ES-I3 (cell line): ENCODE data around the gene ZDHHC11B.
"Not testable (repeated sequence)": the region's sequence is repeated elsewhere in the genome, so short reads cannot be mapped to it uniquely, and the experiment has no call there.

ENCODE experiments used
- H3K36me3 ChIP-seq: 2 replicates; pipeline ENCODE4 v1.6.1; 2013; ENCODE audit warnings: mild to moderate bottlenecking, low read length, control low read depth, moderate library complexity; ENCODE audit not compliant: insufficient read depth
- H3K4me1 ChIP-seq: 2 replicates; pipeline ENCODE4 v1.6.1; 2013; ENCODE audit warnings: mild to moderate bottlenecking, control low read depth, low read length; ENCODE audit not compliant: insufficient read depth
- H3K9ac ChIP-seq: 2 replicates; pipeline ENCODE4 v1.6.1; 2013; ENCODE audit warnings: low read depth, mild to moderate bottlenecking, low read length, moderate library complexity
- H3K9me3 ChIP-seq: 2 replicates; pipeline ENCODE4 v1.6.1; 2013; ENCODE audit warnings: mild to moderate bottlenecking, low read length, moderate library complexity; ENCODE audit not compliant: control insufficient read depth, insufficient read depth

ZDHHC11B gene

DNA sequence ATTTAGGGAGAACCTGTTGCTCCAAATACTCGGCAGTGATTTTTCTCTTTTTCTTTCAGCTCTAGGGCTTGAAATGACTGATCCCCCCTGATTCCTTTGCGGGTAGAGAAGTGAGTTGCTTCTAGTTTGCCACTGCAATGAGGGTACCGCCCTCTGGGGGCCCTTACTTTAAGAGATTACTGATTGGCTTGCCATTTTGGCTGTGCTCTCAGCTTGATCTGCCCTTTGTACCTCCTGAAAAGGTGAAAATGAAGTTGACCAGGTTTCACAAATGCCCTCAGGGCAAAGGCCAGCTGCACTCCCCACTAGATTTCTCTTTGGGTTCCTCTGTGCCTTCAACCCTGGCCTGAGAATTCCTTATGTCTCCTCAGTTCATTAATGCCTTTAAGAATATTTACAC is 70.8 kb downstream of the ZDHHC11B start:
- not testable (repeated sequence) for H3K4me1 ChIP-seq, H3K9me3 ChIP-seq, H3K36me3 ChIP-seq, H3K9ac ChIP-seq

GRCh38 chr5:708848-709517 is 75.5 kb downstream of the ZDHHC11B start:
- H3K9ac ChIP-seq, H3K9me3 ChIP-seq, H3K36me3 ChIP-seq, H3K4me1 ChIP-seq: not testable (repeated sequence)

GRCh38 chr5:708374-708773 is 76.2 kb downstream of the ZDHHC11B start:
- H3K36me3 ChIP-seq, H3K4me1 ChIP-seq, H3K9me3 ChIP-seq, H3K9ac ChIP-seq: not testable (repeated sequence)

GRCh38 chr5:706127-706526 is 78.4 kb downstream of the ZDHHC11B start:
- not testable (repeated sequence) for H3K9me3 ChIP-seq, H3K36me3 ChIP-seq, H3K9ac ChIP-seq, H3K4me1 ChIP-seq

GRCh38 chr5:696753-697702 is 87.5 kb downstream of the ZDHHC11B start:
- H3K9ac ChIP-seq, H3K4me1 ChIP-seq, H3K9me3 ChIP-seq, H3K36me3 ChIP-seq: not testable (repeated sequence)

DNA sequence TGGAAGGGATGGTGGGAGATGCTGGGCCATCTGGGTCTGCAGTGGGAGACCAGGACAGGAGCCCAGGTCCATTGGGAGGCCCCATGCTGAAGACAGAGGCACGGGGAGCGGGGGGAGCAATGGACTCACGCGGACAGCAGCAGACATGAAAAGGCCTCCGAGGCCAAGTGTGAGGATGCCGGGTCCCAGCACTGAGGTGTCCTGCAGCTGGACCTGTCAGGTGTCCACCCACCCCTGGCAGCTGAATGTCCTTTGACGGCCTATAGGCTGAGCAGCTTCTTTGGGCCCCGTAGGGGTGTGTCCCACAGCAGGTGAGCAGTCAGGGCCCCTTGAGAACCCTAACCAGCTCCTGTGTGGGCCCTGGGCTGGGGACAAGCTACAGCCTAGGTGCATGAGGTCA is 88.3 kb downstream of the ZDHHC11B start:
- H3K9me3 ChIP-seq, H3K4me1 ChIP-seq, H3K9ac ChIP-seq, H3K36me3 ChIP-seq: not testable (repeated sequence)

DNA sequence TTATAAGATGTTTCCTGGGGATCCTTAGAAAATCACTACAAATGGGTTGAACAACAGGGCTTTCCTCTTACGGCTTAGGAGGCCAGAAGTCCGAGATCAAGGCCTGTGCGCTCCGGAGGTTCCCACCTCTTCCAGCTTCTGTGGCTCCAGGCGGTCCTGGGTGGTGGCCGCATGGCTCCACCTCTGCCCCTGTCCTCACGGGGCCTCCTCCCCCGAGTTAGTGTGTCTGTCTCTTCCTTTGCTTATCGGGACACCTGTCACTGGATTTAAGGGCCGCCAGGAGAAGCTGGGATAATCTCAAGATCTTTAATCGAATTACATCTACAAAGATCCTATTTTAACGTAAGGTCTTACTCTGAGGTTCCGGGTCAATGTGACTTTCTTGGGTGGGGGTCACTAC is 89.1 kb downstream of the ZDHHC11B start:
- not testable (repeated sequence) for H3K9ac ChIP-seq, H3K36me3 ChIP-seq, H3K9me3 ChIP-seq, H3K4me1 ChIP-seq

DNA sequence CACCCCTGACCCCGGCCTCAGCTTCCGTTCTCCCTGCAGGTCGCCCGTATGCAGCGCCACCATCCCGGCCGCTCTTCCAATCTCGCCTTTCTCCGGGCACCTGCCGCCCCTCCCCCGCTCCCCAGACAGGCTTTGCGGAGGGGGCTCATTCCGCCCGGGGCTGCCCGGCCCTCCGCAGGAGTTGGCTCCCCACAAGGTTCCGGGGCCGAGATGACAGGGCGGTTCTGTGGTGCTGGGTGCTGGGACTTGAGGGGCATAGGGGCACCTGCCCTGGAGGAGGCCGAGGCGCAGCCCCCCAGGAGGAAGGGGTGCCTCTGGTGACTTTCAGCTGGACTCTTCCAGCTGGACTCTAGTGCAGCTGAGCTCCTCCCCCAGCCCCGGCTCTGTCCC is 90.5 kb downstream of the ZDHHC11B start:
- not testable (repeated sequence) for H3K36me3 ChIP-seq, H3K9me3 ChIP-seq, H3K9ac ChIP-seq, H3K4me1 ChIP-seq

- not testable (repeated sequence) for H3K9me3 ChIP-seq, H3K9ac ChIP-seq, H3K36me3 ChIP-seq, H3K4me1 ChIP-seq
Measured at GRCh38 chr5:693271-694041, 91.1 kb downstream of the ZDHHC11B start, which contains the start of gene TPPP. TSS of gene TPPP (minus strand) at chr5:693352. CDS start at chr5:678060, 15,292 bp downstream.

GRCh38 chr5:692529-693041 is 91.9 kb downstream of the ZDHHC11B start:
- not testable (repeated sequence) for H3K36me3 ChIP-seq, H3K9me3 ChIP-seq, H3K9ac ChIP-seq, H3K4me1 ChIP-seq

DNA sequence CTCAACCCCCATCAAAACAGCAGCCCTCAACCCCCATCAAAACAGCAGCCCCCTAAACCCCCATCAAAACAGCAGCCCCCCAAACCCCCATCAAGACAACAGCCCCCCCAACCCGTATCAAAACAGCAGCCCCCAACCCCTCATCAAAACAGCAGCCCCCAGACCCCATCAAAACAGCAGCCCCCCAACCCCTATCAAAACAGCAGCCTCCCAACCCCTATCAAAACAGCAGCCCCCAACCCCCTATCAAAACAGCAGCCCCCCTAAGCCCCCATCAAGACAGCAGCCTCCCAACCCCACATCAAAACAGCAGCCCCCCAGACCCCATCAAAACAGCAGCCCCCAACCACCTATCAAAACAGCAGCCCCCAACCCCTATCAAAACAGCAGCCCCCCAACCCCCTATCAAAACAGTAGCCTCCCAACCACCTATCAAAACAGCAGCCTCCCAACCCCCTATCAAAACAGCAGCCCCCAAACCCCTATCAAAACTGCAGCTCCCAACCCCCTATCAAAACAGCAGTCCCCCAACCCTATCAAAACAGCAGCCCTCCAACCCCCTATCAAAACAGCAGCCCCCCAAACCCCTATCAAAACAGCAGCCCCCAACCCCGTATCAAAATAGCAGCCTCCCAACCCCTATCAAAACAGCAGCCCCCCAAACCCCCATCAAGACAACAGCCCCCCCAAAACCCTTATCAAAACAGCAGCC is 92.6 kb downstream of the ZDHHC11B start:
- Histone ChIP-seq H3K9ac (no peak overlapping the region), H3K9me3 (no peaks in the 10 kb centered on the region), H3K4me1 (no peaks in the 10 kb centered on the region), H3K36me3 (no peaks in the 10 kb centered on the region)

- H3K9me3 ChIP-seq, H3K4me1 ChIP-seq, H3K9ac ChIP-seq, H3K36me3 ChIP-seq: not testable (repeated sequence)
Measured at GRCh38 chr5:691049-691448, 93.5 kb downstream of the ZDHHC11B start.

- not testable (repeated sequence) for H3K9me3 ChIP-seq, H3K9ac ChIP-seq, H3K36me3 ChIP-seq, H3K4me1 ChIP-seq
Measured at GRCh38 chr5:690293-690692, 94.2 kb downstream of the ZDHHC11B start.

GRCh38 chr5:688348-689010 is 96.0 kb downstream of the ZDHHC11B start:
- H3K9me3 ChIP-seq = not testable (repeated sequence)

More at GRCh38 chr5:688348-689010, 96.0 kb downstream of the ZDHHC11B start:
- H3K9ac ChIP-seq, H3K4me1 ChIP-seq, H3K36me3 ChIP-seq: not testable (repeated sequence)
